Activated naive CD4-positive, alpha-beta T cell treated with anti-CD3 and anti-CD28 coated beads, Interleukin-2, amount 50 U/mL, for 24 hours (primary cell): ENCODE data around the gene CDH12.
"Not testable (repeated sequence)": the region's sequence is repeated elsewhere in the genome, so short reads cannot be mapped to it uniquely, and the experiment has no call there.

Experiments
- H3K27ac Mint-ChIP-seq: one replicate; pipeline ENCODE4 v1.8.0; 2021; ENCODE audit warnings: mild to moderate bottlenecking, mixed read lengths
- H3K27me3 Mint-ChIP-seq: one replicate; pipeline ENCODE4 v1.8.0; 2021; ENCODE audit warnings: mixed read lengths
- H3K36me3 Mint-ChIP-seq: one replicate; pipeline ENCODE4 v1.8.0; 2021; ENCODE audit warnings: mixed read lengths
- H3K4me1 Mint-ChIP-seq: one replicate; pipeline ENCODE4 v1.8.0; 2021; ENCODE audit warnings: mixed read lengths
- H3K4me3 Mint-ChIP-seq: one replicate; pipeline ENCODE4 v1.8.0; 2021; ENCODE audit warnings: mild to moderate bottlenecking, mixed read lengths
- H3K9me3 Mint-ChIP-seq: one replicate; pipeline ENCODE4 v1.8.0; 2021; ENCODE audit warnings: mixed read lengths

CDH12 gene

GRCh38 chr5:22590677-22591268 is 262.4 kb downstream of the CDH12 start:
- H3K4me3 Mint-ChIP-seq, result no peak overlapping the region
- no peaks in the 10 kb centered on the region for H3K27me3 Mint-ChIP-seq
- H3K4me1 Mint-ChIP-seq, result no peaks in the 10 kb centered on the region
- H3K27ac Mint-ChIP-seq, result no peak overlapping the region
- H3K36me3 Mint-ChIP-seq, result no peaks in the 10 kb centered on the region
- H3K9me3 Mint-ChIP-seq, result no peaks in the 10 kb centered on the region

GRCh38 chr5:22577711-22578110 is 275.4 kb downstream of the CDH12 start:
- H3K27me3 Mint-ChIP-seq, result no peaks in the 10 kb centered on the region
- no peak overlapping the region for H3K27ac Mint-ChIP-seq
- H3K4me3 Mint-ChIP-seq, result no peak overlapping the region
- no peaks in the 10 kb centered on the region for H3K4me1 Mint-ChIP-seq
- H3K36me3 Mint-ChIP-seq, result no peaks in the 10 kb centered on the region
- H3K9me3 Mint-ChIP-seq, result peaks cover 4% of the 10 kb centered on the region

- Mint-ChIP-seq H3K4me1 (no peaks in the 10 kb centered on the region), H3K4me3 (no peak overlapping the region), H3K27ac (no peak overlapping the region), H3K27me3 (no peaks in the 10 kb centered on the region), H3K36me3 (no peaks in the 10 kb centered on the region), H3K9me3 (peaks cover under 1% of the 10 kb centered on the region)
Observed at GRCh38 chr5:22577006-22577405, 276.1 kb downstream of the CDH12 start.

- H3K4me3 Mint-ChIP-seq, result no peak overlapping the region
- no peaks in the 10 kb centered on the region for H3K36me3 Mint-ChIP-seq
- no peak overlapping the region for H3K27ac Mint-ChIP-seq
- no peaks in the 10 kb centered on the region for H3K4me1 Mint-ChIP-seq
- no peaks in the 10 kb centered on the region for H3K9me3 Mint-ChIP-seq
- H3K27me3 Mint-ChIP-seq, result no peaks in the 10 kb centered on the region
Observed at GRCh38 chr5:22572941-22573340, 280.2 kb downstream of the CDH12 start.

- Mint-ChIP-seq H3K27me3 (no peaks in the 10 kb centered on the region), H3K4me1 (no peaks in the 10 kb centered on the region), H3K4me3 (no peak overlapping the region), H3K27ac (no peak overlapping the region), H3K9me3 (no peaks in the 10 kb centered on the region), H3K36me3 (no peaks in the 10 kb centered on the region)
Observed at GRCh38 chr5:22567983-22568382, 285.2 kb downstream of the CDH12 start.

- H3K27ac Mint-ChIP-seq, result no peak overlapping the region
- H3K4me1 Mint-ChIP-seq, result no peaks in the 10 kb centered on the region
- no peak overlapping the region for H3K4me3 Mint-ChIP-seq
- H3K27me3 Mint-ChIP-seq, result no peaks in the 10 kb centered on the region
- peaks cover 7% of the 10 kb centered on the region for H3K9me3 Mint-ChIP-seq
- no peaks in the 10 kb centered on the region for H3K36me3 Mint-ChIP-seq
Observed at GRCh38 chr5:22560147-22560546, 293.0 kb downstream of the CDH12 start.

- Mint-ChIP-seq H3K27ac (no peak overlapping the region), H3K9me3 (peaks cover 15% of the 10 kb centered on the region), H3K36me3 (no peaks in the 10 kb centered on the region), H3K4me1 (no peaks in the 10 kb centered on the region), H3K27me3 (no peaks in the 10 kb centered on the region), H3K4me3 (no peak overlapping the region)
Observed at GRCh38 chr5:22557251-22557650, 295.9 kb downstream of the CDH12 start.

- Mint-ChIP-seq H3K4me1 (no peaks in the 10 kb centered on the region), H3K27me3 (no peaks in the 10 kb centered on the region), H3K4me3 (no peak overlapping the region), H3K36me3 (no peaks in the 10 kb centered on the region), H3K27ac (no peak overlapping the region), H3K9me3 (peaks cover 28% of the 10 kb centered on the region)
Observed at GRCh38 chr5:22554475-22554874, 298.7 kb downstream of the CDH12 start.

- Mint-ChIP-seq H3K27me3 (no peaks in the 10 kb centered on the region), H3K9me3 (peaks cover 21% of the 10 kb centered on the region), H3K4me1 (no peaks in the 10 kb centered on the region), H3K36me3 (no peaks in the 10 kb centered on the region), H3K4me3 (no peak overlapping the region), H3K27ac (no peak overlapping the region)
Observed at GRCh38 chr5:22549876-22550671, 303.1 kb downstream of the CDH12 start.

GRCh38 chr5:22542340-22542739 is 310.8 kb downstream of the CDH12 start:
- Mint-ChIP-seq H3K27ac (no peak overlapping the region), H3K36me3 (no peaks in the 10 kb centered on the region), H3K4me1 (no peaks in the 10 kb centered on the region), H3K27me3 (no peaks in the 10 kb centered on the region), H3K4me3 (no peak overlapping the region), H3K9me3 (no peaks in the 10 kb centered on the region)

GRCh38 chr5:22541037-22541436 is 312.1 kb downstream of the CDH12 start:
- no peaks in the 10 kb centered on the region for H3K27me3 Mint-ChIP-seq
- no peaks in the 10 kb centered on the region for H3K4me1 Mint-ChIP-seq
- H3K27ac Mint-ChIP-seq, result no peak overlapping the region

GRCh38 chr5:22539762-22540161 is 313.4 kb downstream of the CDH12 start:
- Mint-ChIP-seq H3K27ac (no peak overlapping the region), H3K4me1 (no peaks in the 10 kb centered on the region), H3K4me3 (no peak overlapping the region), H3K9me3 (no peaks in the 10 kb centered on the region), H3K27me3 (no peaks in the 10 kb centered on the region), H3K36me3 (no peaks in the 10 kb centered on the region)

More at GRCh38 chr5:22541037-22541436, 312.1 kb downstream of the CDH12 start:
- no peak overlapping the region for H3K4me3 Mint-ChIP-seq
- no peaks in the 10 kb centered on the region for H3K9me3 Mint-ChIP-seq
- no peaks in the 10 kb centered on the region for H3K36me3 Mint-ChIP-seq

GRCh38 chr5:22531986-22532385 is 321.2 kb downstream of the CDH12 start:
- H3K27me3 Mint-ChIP-seq, result no peaks in the 10 kb centered on the region

GRCh38 chr5:22521521-22521920 is 331.6 kb downstream of the CDH12 start:
- H3K36me3 Mint-ChIP-seq, result no peaks in the 10 kb centered on the region
- H3K4me3 Mint-ChIP-seq, result no peak overlapping the region
- peaks cover 16% of the 10 kb centered on the region for H3K9me3 Mint-ChIP-seq
- H3K4me1 Mint-ChIP-seq, result no peaks in the 10 kb centered on the region
- no peaks in the 10 kb centered on the region for H3K27me3 Mint-ChIP-seq
- H3K27ac Mint-ChIP-seq, result no peak overlapping the region

More at GRCh38 chr5:22531986-22532385, 321.2 kb downstream of the CDH12 start:
- Mint-ChIP-seq H3K4me1 (no peaks in the 10 kb centered on the region), H3K27ac (no peak overlapping the region), H3K9me3 (peaks cover 5% of the 10 kb centered on the region), H3K4me3 (no peak overlapping the region), H3K36me3 (no peaks in the 10 kb centered on the region)

GRCh38 chr5:22516497-22516896 is 336.6 kb downstream of the CDH12 start:
- not testable (repeated sequence) for H3K9me3 Mint-ChIP-seq, H3K27me3 Mint-ChIP-seq, H3K36me3 Mint-ChIP-seq, H3K4me1 Mint-ChIP-seq, H3K4me3 Mint-ChIP-seq, H3K27ac Mint-ChIP-seq

- Mint-ChIP-seq H3K27me3 (no peaks in the 10 kb centered on the region), H3K27ac (no peak overlapping the region), H3K36me3 (no peaks in the 10 kb centered on the region), H3K9me3 (peaks cover 5% of the 10 kb centered on the region), H3K4me3 (no peak overlapping the region), H3K4me1 (no peaks in the 10 kb centered on the region)
Observed at GRCh38 chr5:22514231-22514630, 338.9 kb downstream of the CDH12 start.
